ENCODE measurements around the gene INTS2.
"Not testable (repeated sequence)": the region's sequence is repeated elsewhere in the genome, so short reads cannot be mapped to it uniquely, and the experiment has no call there.

Gene INTS2

DNA sequence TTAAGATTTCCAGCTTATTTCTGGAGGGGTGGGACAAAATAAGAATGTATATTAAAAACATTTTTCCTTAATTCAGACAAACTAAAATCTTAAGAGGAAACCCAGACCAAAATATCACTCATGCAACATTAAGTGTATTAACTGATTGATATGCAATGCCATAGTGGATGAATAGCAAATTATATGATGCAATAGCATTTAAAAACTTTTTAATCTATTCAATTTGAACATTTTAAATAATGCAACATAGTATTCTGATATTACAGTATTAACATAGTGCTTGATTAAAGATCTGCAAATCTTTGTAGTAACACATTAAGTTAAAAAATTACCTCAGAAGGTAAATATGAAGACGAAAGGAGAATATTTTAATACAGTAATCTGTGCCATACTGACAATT is 15.3 kb upstream of the INTS2 start:
- Histone ChIP-seq H3K4me3 (ENCODE audit: extremely low read depth, insufficient read depth, low read length, poor library complexity, severe bottlenecking) (no peak overlapping the region), H3K9me3 (ENCODE audit: control insufficient read depth, low read length) (no peaks in the 10 kb centered on the region), H3K27ac (ENCODE audit: low read depth, low read length, severe bottlenecking) (no peak overlapping the region), H3K4me1 (ENCODE audit: control insufficient read depth, insufficient read depth, low read length, poor library complexity, severe bottlenecking) (no peaks in the 10 kb centered on the region), H3K36me3 (ENCODE audit: control insufficient read depth, insufficient read depth, low read length) (peaks cover 36% of the 10 kb centered on the region)
- WGBS, 2 experiments (ENCODE audit: insufficient coverage in 2 of 2) = no CpG with 5 or more reads among the region's 1 CpG

DNA sequence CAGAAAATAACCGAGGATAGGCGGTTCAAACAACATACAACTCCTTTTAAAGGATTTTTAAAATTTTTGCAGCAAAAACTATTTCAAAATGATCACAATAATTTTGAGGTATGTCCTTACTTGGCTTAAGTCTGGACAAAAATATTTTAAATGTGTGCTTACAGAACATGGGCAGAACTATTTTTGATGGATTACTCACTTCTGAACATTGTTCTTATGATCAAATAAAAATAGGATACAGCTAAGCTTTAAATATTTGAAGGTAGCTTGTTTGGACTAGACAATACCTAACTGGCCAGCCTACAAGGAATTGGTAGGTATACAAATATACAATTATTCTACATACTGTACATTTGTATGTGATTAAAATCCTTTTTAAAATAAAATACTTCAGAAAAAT is 14.3 kb upstream of the INTS2 start:
- Histone ChIP-seq H3K4me1 (ENCODE audit: control insufficient read depth, insufficient read depth, low read length, poor library complexity, severe bottlenecking) (no peaks in the 10 kb centered on the region), H3K9me3 (ENCODE audit: control insufficient read depth, low read length) (no peaks in the 10 kb centered on the region), H3K27ac (ENCODE audit: low read depth, low read length, severe bottlenecking) (no peak overlapping the region), H3K36me3 (ENCODE audit: control insufficient read depth, insufficient read depth, low read length) (peaks cover 26% of the 10 kb centered on the region), H3K4me3 (ENCODE audit: extremely low read depth, insufficient read depth, low read length, poor library complexity, severe bottlenecking) (no peak overlapping the region)
- no CpG with 5 or more reads among the region's 2 CpGs for WGBS, 2 experiments (ENCODE audit: insufficient coverage in 2 of 2)

DNA sequence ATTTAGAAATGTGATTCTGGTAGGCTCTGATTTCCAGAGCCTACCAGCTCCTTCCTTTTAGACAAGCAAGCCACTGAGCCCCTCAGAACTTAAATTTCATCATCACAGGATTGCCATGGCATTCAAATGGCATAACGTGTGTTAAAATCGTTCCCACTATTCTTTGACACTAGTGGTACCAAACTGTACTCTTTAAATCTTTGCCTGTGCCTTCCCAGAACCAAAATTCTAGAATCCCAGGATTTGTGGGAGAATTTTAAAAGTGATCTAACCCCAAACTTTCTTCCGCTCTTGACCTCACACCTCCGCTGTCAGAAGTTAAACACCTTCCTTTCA is 287 bp upstream of the INTS2 start:
- H3K27ac ChIP-seq (ENCODE audit: low read depth, low read length, severe bottlenecking) = no peak overlapping the region
- 46 to 68% methylated on average over 3 to 4 of the region's 4 CpGs for WGBS, 2 experiments (ENCODE audit: insufficient coverage in 2 of 2)
- H3K36me3 ChIP-seq (ENCODE audit: control insufficient read depth, insufficient read depth, low read length) = peaks cover 15% of the 10 kb centered on the region

DNA sequence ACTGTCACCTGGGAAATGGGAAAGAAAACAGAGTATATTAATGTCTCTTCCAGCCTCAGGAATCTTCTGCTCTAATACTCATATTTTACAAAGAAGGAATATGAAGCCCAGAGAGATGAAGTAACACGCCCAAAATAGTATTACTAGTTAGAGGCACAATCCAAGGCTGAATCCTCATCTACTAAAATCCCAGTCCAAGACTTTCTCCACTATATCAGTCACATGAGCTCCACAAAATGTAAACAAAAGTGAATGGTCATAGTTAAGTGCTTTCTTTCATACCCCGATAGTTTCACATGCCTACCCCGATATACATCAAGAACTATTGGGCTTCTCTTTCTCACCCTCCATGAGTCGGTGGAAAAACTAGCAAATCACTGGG is 965 bp downstream of the INTS2 start:
- Histone ChIP-seq H3K36me3 (ENCODE audit: control insufficient read depth, insufficient read depth, low read length) (peaks cover 22% of the 10 kb centered on the region), H3K9me3 (ENCODE audit: control insufficient read depth, low read length) (no peaks in the 10 kb centered on the region), H3K4me1 (ENCODE audit: control insufficient read depth, insufficient read depth, low read length, poor library complexity, severe bottlenecking) (no peaks in the 10 kb centered on the region), H3K27ac (ENCODE audit: low read depth, low read length, severe bottlenecking) (peak overlapping the region; percentile 77), H3K4me3 (ENCODE audit: extremely low read depth, insufficient read depth, low read length, poor library complexity, severe bottlenecking) (peak overlapping the region; percentile 84)
- WGBS, 2 experiments (ENCODE audit: insufficient coverage in 2 of 2) = 20 to 42% methylated on average over 1 to 3 of the region's 4 CpGs

More for the DNA sequence above, 287 bp upstream of the INTS2 start:
- H3K9me3 ChIP-seq (ENCODE audit: control insufficient read depth, low read length) = no peaks in the 10 kb centered on the region
- peak overlapping the region; percentile 84 for H3K4me3 ChIP-seq (ENCODE audit: extremely low read depth, insufficient read depth, low read length, poor library complexity, severe bottlenecking)
- H3K4me1 ChIP-seq (ENCODE audit: control insufficient read depth, insufficient read depth, low read length, poor library complexity, severe bottlenecking) = no peaks in the 10 kb centered on the region

DNA sequence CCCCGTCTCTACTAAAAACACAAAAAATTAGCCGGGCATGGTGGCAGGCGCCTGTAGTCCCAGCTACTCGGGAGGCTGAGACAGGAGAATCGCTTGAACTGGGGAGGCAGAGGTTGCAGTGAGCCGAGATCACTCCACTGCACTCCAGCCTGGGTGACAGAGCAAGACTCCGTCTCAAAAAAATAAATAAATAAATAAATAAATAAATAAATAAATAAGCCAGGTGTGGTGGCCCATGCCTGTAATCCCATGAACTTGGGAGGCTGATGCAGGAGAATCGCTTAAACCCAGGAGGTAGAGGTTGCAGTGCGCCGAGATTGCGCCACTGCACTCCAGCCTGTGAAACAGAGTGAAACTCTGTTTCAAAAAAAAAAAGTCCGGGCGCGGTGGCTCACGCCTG is 12.6 kb downstream of the INTS2 start:
- peaks cover 51% of the 10 kb centered on the region for H3K36me3 ChIP-seq (ENCODE audit: control insufficient read depth, insufficient read depth, low read length)
- H3K4me1 ChIP-seq (ENCODE audit: control insufficient read depth, insufficient read depth, low read length, poor library complexity, severe bottlenecking); H3K4me3 ChIP-seq (ENCODE audit: extremely low read depth, insufficient read depth, low read length, poor library complexity, severe bottlenecking); H3K27ac ChIP-seq (ENCODE audit: low read depth, low read length, severe bottlenecking); H3K9me3 ChIP-seq (ENCODE audit: control insufficient read depth, low read length): not testable (repeated sequence)
- 84 to 94% methylated on average over 8 to 10 of the region's 15 CpGs for WGBS, 2 experiments (ENCODE audit: insufficient coverage in 2 of 2)

GRCh38 chr17:61908292-61909037 is 19.3 kb downstream of the INTS2 start:
- Histone ChIP-seq H3K36me3 (ENCODE audit: control insufficient read depth, insufficient read depth, low read length) (peaks cover 67% of the 10 kb centered on the region), H3K4me1 (ENCODE audit: control insufficient read depth, insufficient read depth, low read length, poor library complexity, severe bottlenecking) (no peaks in the 10 kb centered on the region), H3K27ac (ENCODE audit: low read depth, low read length, severe bottlenecking) (no peak overlapping the region), H3K9me3 (ENCODE audit: control insufficient read depth, low read length) (no peaks in the 10 kb centered on the region), H3K4me3 (ENCODE audit: extremely low read depth, insufficient read depth, low read length, poor library complexity, severe bottlenecking) (no peak overlapping the region)
- 81 to 100% methylated on average over 4 of the region's 7 CpGs for WGBS, 2 experiments (ENCODE audit: insufficient coverage in 2 of 2)

DNA sequence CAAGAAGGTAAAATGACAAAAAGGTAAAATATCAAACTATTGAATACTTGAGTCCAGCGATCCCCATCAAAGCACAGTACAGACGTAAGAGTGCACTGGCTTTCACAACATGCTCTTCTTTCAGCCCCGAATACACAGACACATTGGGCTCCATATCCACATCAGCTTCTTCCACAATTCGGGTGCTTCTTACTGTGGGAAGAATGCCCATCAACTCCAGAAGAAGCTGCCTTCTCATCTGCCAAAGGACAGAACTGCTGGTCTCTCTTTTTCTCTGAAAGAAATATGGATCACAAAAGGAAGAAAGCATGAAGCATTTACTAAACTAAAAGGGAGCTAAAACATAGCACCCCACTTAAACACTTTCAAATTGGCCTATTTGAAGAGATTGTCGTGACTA is 20.4 kb downstream of the INTS2 start:
- no peaks in the 10 kb centered on the region for H3K9me3 ChIP-seq (ENCODE audit: control insufficient read depth, low read length)
- peaks cover 74% of the 10 kb centered on the region for H3K36me3 ChIP-seq (ENCODE audit: control insufficient read depth, insufficient read depth, low read length)
- no peaks in the 10 kb centered on the region for H3K4me1 ChIP-seq (ENCODE audit: control insufficient read depth, insufficient read depth, low read length, poor library complexity, severe bottlenecking)
- no peak overlapping the region for H3K27ac ChIP-seq (ENCODE audit: low read depth, low read length, severe bottlenecking)
- no peak overlapping the region for H3K4me3 ChIP-seq (ENCODE audit: extremely low read depth, insufficient read depth, low read length, poor library complexity, severe bottlenecking)
- WGBS, 2 experiments (ENCODE audit: insufficient coverage in 2 of 2) = 92 to 100% methylated on average over 2 to 4 of the region's 5 CpGs

DNA sequence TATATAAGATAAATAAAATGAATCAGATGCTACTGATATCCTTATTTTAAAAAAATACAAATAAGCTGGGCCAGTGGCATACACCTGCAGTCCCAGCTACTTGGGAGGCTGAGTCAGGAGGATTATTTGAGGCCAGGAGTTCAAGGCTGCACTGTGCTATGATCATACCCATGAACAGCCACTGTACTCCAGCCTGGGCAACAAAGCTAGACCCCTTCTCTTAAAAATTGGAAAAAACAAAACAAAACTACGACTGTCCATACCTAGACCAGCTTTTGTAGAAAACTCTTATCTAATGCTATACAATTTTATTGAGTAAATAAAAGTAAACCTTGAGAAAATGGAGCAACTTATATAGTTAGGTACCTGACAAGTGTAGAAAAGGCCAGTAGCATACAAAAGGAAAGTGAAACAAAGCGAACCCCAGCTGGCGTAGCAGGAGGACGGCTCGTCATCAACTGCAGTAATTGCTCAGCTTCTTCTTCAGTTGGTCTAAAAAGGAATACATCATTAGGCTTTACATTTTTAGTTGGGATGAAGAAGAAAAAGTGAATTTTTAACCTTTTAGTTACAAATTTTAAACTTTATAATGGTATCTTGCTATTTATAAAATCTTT is 23.6 kb downstream of the INTS2 start:
- no peaks in the 10 kb centered on the region for H3K9me3 ChIP-seq (ENCODE audit: control insufficient read depth, low read length)
- no peak overlapping the region for H3K27ac ChIP-seq (ENCODE audit: low read depth, low read length, severe bottlenecking)
- peaks cover 63% of the 10 kb centered on the region for H3K36me3 ChIP-seq (ENCODE audit: control insufficient read depth, insufficient read depth, low read length)
- H3K4me3 ChIP-seq (ENCODE audit: extremely low read depth, insufficient read depth, low read length, poor library complexity, severe bottlenecking) = no peak overlapping the region
- H3K4me1 ChIP-seq (ENCODE audit: control insufficient read depth, insufficient read depth, low read length, poor library complexity, severe bottlenecking) = no peaks in the 10 kb centered on the region
- WGBS, 2 experiments (ENCODE audit: insufficient coverage in 2 of 2) = 95 to 100% methylated on average over 2 to 4 of the region's 5 CpGs

GRCh38 chr17:61903251-61903650 is 24.5 kb downstream of the INTS2 start:
- no peak overlapping the region for H3K27ac ChIP-seq (ENCODE audit: low read depth, low read length, severe bottlenecking)
- no CpG with 5 or more reads among the region's 3 CpGs for WGBS, 2 experiments (ENCODE audit: insufficient coverage in 2 of 2)
- no peaks in the 10 kb centered on the region for H3K4me1 ChIP-seq (ENCODE audit: control insufficient read depth, insufficient read depth, low read length, poor library complexity, severe bottlenecking)
- no peaks in the 10 kb centered on the region for H3K9me3 ChIP-seq (ENCODE audit: control insufficient read depth, low read length)
- H3K36me3 ChIP-seq (ENCODE audit: control insufficient read depth, insufficient read depth, low read length) = peaks cover 68% of the 10 kb centered on the region
- no peak overlapping the region for H3K4me3 ChIP-seq (ENCODE audit: extremely low read depth, insufficient read depth, low read length, poor library complexity, severe bottlenecking)

DNA sequence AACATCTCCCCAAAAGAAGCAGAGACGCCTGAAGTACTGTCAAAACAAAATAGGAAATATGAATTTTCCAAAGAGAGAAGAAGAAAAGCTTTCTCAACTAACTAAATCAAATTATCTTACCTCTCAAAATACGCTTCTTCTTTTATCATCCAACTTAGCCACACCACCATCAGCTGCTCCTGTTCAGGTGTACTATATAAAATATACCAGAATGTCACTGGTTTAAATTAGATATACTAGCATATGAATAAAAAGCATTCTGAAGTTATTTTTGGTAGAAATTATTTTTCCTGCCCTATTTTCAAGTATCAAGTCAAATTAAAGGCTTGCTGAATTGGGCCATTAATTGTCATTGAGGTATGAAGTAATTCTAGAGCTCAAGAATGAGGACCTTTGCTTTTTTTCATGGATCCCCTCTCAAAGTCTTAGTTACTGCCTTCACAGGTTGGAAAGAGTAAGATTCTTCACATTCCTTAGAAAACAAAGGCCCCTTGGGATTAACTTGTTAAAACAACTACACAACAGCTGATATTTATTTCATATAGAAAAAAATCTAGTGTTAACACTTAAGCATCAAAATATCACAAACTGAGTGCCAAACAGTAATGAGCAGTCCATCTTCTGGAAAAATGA is 30.1 kb downstream of the INTS2 start:
- peaks cover 51% of the 10 kb centered on the region for H3K36me3 ChIP-seq (ENCODE audit: control insufficient read depth, insufficient read depth, low read length)
- no peaks in the 10 kb centered on the region for H3K9me3 ChIP-seq (ENCODE audit: control insufficient read depth, low read length)
- H3K4me3 ChIP-seq (ENCODE audit: extremely low read depth, insufficient read depth, low read length, poor library complexity, severe bottlenecking) = no peak overlapping the region
- no peak overlapping the region for H3K27ac ChIP-seq (ENCODE audit: low read depth, low read length, severe bottlenecking)
- no CpG with 5 or more reads among the region's 2 CpGs for WGBS, 2 experiments (ENCODE audit: insufficient coverage in 2 of 2)
- H3K4me1 ChIP-seq (ENCODE audit: control insufficient read depth, insufficient read depth, low read length, poor library complexity, severe bottlenecking) = no peaks in the 10 kb centered on the region

GRCh38 chr17:61895391-61895790 is 32.4 kb downstream of the INTS2 start:
- Histone ChIP-seq H3K27ac (ENCODE audit: low read depth, low read length, severe bottlenecking) (no peak overlapping the region), H3K4me1 (ENCODE audit: control insufficient read depth, insufficient read depth, low read length, poor library complexity, severe bottlenecking) (no peaks in the 10 kb centered on the region), H3K36me3 (ENCODE audit: control insufficient read depth, insufficient read depth, low read length) (peaks cover 36% of the 10 kb centered on the region), H3K4me3 (ENCODE audit: extremely low read depth, insufficient read depth, low read length, poor library complexity, severe bottlenecking) (no peak overlapping the region), H3K9me3 (ENCODE audit: control insufficient read depth, low read length) (no peaks in the 10 kb centered on the region)
- WGBS, 2 experiments (ENCODE audit: insufficient coverage in 2 of 2) = no CpG with 5 or more reads among the region's 2 CpGs
